Muscle of back (tissue), 11 donors: ENCODE results near the gene ZNF335. TPM values are rescaled to one million over a fixed set of nuclear protein-coding genes. Genes with fewer than 3 reads are reported as not detected.

ENCODE experiments used
- DNase-seq, 3 donors: peaks; one replicate each; pipeline versions ENCODE4 v3.0.0 to v3.0.0-alpha.2; 2013
- polyA plus RNA-seq, 10 donors: library from polyadenylated mRNA; unstranded; fragments of 120-200 nt; gene quantifications; one replicate each; pipeline ENCODE4 v1.2.1, GENCODE V29; 2013; ENCODE audit not compliant: insufficient read length in 10 of 10

Gene ZNF335
- polyA plus RNA-seq, 10 donors = 7.9 to 12.0 (median 9.4) TPM

DNA sequence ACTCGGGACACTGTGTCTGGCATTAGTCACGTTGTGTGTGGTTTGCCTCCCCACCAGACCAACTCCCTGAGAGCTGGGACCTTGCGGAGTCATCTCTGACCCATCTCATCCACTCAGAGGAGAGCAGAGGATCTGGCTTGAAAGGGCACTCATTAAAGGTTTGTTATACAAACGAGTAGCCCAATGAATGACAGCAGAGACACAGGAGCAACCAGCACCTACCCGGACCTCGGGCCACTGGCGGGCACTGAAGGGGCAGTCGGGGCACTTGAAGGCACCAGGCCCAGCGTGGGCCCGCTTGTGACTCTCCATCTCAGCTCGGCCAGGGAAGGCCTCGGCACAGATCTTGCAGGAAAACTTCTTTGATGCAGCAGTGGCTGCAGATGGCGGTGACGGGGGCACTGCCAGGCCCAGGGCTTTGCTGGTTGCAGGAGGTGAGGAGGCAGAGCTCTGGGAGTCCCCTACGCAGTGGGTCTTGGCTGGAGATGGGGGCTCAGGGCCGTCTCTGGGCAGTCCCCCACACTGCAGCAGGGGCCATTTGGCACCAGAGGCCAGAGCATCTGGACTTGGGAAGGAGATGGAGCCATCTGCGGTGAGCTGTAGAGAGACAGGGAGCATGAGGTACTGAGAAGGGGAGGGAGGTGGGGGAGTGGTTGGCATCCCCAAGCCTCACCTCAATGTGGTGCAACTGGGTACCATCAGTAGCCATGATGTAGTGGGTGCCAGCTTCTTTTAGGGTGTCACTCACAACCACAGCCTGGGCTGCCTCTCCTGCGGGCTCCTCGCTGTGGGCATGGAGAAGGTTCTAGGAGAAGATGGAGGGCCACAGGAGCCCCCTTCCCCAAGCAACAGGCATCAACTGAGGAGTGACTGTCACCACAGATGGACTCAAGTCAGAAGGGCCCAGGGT is 19.8 kb downstream of the ZNF335 start:
- no peak for DNase-seq

DNA sequence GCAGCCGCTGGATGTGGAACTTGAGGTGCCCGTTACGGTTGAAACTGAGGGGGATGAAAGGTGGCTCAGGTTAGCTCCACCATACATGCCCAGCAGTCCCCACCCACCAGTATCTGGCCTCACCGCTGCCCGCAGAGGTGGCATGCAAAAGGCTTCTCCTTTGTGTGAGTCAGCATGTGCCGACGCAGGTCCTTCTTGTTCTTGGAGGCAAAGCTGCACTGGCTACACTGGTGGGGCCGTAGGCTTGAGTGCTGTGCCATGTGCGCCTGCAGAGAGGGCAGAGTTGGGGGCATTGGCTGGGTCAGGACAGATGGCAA is 21.7 kb downstream of the ZNF335 start:
- DNase-seq = no peak

DNA sequence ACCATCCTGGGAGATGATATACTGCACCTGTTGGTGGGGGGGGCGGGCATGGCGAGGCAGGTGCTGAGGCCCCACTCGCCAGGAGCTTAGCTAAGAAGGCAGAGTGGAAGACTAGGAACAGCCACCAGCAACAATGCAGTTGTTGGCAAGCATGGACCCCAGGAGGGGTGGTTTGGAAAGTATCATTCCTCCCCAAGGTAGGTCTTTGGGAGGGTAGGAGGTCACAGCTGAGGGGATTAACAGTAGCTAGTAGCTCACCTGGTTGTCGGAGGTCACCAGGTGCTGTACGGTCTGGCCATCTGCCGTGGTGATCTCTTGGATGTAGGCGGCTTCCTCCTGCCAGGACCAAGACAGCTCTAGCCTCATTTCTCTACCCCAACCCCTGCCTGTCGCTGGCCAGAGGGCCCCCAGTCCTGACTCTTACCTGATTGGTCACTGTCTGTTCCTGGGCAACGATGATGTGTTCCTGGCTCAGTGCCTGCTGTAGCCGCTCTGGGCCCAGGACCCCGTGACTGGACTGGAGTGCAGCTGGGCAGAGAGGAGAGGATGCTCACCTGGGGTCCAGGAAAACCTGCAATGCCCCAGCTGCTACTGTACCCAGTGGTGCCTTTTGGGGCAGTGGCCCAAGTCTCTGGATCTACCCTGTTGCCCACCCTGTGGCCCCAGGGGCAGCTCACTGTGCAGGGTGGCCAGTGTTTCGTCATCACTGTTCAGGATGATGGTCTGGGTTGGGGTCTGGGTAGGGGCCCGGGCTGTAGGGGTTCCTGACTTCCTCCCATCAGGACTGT is 22.3 kb downstream of the ZNF335 start:
- DNase-seq = no peak

DNA sequence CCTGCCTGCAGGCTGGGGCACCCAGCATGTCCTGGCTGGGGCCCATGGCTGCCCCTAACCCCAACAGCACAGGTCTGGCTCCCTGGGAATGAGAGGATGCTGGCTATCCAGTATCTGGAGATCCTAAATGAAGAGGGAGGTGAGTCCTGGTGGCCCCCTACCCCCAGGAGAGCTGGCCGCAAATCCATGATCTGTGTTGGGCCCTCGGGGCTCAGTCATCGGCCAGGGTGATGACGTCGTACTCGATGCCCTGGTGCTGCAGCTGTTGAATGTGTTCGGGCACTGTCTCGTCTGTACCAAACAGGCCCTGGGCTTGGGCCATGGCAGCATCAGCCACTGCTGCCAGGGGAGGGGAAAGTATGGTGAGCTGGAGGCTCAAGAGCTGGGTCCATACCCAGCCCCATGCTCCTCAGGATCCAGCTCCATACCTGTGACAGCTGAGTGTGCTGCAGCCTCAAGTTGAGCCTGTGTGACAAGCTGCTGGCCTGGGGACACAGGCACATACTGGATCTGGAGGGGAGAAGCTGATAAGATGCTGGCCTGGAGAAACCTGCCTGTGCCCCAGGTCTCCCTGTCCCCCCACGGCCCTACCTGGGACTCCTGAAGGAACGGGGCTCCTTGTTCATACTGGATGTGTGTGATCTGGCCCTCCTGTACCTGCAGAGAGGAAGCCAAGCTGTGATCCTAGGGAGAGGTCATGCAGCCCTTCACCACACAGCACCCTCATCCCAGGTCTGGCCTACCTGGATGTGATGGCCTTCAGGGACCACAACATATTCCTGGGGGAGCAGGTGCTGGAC is 23.1 kb downstream of the ZNF335 start:
- DNase-seq = no peak

DNA sequence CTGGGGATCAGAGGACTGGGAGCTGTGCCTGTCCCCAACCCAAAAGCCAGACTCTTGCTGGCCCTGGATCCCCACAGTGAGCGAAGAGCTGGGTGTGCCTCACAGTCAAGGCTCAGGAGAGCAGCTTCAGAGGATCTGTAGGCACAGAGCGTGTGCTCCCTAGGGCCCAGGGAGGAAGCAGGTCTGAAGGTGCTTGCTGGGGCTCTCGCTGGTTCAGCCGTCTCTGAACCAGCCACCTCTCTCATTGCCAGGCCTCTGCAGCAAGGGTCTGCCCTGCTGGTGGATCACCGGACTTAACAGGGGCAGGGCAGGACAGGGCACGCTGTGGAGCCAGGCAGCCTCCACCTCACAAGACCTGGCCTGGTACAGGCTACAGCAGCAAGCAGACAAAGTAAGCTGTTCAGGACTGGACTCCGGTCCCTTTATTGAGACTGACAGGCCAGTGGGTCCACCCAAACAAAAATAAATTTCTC is 23.7 kb downstream of the ZNF335 start:
- no peak for DNase-seq

DNA sequence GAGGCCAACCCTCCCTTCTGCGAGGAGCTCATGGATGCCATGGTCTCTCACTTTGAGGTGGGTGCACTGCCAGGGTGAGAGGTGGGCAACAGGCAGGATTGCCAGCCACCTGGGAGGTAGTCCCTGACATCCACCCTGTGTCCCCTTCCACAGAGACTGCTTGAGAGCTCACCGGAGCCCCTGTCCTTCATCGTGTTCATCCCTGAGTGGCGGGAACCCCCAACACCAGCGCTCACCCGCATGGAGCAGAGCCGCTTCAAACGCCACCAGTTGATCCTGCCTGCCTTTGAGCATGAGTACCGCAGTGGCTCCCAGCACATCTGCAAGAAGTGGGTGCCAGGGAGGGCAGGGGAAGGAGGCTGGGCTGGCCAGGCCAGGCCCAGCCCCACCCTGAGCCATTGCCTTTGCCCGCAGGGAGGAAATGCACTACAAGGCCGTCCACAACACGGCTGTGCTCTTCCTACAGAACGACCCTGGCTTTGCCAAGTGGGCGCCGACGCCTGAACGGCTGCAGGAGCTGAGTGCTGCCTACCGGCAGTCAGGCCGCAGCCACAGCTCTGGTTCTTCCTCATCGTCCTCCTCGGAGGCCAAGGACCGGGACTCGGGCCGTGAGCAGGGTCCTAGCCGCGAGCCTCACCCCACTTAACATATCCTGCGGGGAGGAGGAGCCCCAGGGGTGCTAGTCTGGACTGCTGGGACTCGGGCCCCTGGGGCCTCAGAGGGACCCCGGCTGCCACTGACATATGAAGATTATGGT is 24.7 kb downstream of the ZNF335 start:
- DNase-seq = no peak

DNA sequence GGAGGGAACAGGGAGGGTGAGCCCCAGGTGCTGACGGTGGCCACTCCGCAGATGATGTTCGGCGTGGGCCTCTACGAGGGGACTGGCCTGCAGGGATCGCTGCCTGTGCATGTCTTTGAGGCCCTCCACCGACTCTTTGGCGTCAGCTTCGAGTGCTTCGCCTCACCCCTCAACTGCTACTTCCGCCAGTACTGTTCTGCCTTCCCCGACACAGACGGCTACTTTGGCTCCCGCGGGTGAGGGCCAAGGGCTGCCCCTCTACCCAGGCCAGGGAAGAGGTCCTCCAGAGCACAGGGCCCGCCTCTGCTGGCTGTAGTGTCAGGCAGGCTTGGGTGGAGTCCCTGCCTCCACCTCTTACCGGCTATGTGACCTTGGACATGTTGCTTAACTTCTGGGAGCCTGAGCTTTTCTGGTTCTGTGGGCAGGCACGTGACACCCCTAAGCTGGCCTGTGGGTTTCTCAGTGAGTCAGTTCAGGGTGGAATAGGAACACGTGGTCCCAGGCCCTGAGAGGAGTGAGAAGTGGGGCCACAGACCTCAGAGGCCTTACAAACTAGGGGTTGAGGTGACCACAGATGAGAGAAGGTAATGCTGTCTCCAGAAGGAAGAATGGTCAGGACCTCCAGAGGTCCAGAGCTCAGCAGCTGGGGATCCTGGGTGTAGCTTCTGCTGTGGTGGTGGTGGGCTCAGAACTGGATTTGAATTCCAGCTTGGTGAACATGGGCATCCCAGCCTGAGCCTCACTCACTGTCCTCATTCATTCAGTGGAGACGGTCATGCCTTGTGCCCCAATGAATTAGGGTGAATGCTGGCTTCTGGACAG is 25.6 kb downstream of the ZNF335 start:
- peak in 1 of 3 donors; percentile 48 for DNase-seq

DNA sequence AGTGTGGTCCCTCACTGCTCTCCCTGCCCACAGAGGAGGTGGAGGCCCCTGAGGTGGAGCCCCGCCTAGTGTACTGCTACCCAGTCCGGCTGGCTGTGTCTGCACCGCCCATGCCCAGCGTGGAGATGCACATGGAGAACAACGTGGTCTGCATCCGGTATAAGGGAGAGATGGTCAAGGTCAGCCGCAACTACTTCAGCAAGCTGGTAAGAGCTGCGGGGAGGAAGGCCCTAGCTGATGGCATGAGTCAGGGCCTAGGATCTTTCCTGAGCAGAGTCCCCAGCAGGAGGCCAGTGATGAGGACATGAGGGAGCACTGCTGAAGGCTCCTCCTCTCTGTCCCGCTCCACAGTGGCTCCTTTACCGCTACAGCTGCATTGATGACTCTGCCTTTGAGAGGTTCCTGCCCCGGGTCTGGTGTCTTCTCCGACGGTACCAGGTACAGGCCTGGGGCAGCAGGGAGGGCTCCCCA is 26.3 kb downstream of the ZNF335 start:
- DNase-seq = no peak

DNA sequence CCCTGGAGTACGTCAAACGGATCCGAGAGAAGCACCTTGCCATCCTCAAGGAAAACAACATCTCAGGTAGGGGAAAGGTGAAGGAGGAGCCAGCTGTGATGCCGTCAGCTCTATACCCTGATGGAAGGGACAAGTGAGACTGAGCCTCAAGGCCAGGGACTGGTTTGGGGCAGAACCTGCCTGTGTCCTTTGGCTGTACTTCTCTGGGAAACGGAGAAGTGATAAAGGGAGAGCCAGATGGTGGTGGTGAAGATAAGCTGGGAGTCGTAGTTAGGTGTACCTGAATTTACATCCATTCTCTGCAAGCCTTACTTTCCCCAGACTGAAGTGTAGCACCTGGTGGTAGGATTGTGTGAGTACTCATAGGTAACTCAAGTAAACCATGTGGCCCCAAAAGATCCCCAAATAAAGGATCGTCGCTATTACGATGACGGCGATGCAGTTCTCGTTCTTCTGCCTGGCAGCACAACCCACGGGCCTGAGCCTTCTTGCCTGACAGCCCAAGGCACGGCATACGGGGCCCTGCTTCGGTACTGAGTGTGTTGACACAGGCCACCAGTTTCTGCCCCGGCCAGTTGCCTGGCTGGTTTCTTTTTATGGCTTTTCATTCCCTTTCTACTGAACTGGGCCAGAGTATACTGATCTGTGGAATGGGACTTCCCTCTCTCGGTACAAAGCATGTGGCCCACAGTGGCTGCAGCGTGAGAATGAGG is 26.9 kb downstream of the ZNF335 start:
- no peak for DNase-seq

DNA sequence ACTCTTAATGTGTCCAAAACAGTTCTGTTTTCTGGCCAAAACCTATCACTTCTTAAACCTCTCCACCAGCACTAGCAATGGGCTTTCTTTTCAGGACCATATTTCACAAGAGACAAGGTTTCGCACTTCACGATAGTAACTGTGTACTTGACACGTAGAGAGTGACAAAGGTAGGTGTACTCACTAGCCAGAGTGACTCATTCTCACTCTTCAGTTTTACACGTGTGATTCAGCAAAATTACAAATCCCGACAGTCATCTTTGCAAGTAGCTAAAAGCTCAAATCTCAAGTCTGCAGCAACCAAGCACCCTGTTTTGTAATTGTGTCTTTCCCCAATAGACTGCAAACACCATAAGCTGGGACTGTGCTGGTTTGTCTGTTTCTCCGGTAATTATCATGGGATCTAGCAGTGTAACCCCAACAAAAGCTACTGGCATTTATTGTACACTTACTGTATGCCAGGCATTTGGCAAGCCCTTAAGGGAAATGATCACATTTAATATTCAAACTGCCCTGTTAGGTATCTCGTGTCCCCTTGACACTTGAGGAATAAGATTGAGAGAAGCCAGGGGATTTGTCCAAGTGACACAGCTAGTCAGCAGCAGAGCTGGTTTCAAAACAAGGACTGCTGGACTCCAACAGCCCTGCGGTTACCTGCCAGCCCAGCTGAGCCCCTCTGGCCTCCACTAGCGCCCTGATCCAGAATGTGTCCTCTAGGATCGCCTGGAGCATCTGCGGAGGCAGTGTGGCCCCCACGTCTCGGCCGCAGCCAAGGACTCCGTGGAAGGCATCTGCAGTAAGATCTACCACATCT is 27.6 kb downstream of the ZNF335 start:
- DNase-seq = no peak

DNA sequence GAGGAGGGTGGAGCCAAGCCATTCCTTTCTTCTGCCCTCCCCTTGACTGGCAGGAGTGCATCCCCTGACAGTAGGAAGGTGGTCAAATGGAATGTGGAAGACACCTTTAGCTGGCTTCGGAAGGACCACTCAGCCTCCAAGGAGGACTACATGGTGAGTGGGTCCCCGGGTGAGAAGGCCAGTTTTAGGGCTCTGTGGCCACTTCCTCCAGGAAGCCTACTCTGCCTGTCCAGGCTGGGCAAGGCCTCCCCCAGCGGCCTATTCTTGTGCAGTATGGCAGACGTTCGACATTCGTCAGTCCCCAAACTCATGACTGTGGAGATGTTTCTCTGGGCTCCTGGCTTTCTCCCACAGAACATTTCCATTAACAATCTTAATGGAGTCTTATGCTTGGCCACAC is 28.4 kb downstream of the ZNF335 start:
- DNase-seq = no peak

DNA sequence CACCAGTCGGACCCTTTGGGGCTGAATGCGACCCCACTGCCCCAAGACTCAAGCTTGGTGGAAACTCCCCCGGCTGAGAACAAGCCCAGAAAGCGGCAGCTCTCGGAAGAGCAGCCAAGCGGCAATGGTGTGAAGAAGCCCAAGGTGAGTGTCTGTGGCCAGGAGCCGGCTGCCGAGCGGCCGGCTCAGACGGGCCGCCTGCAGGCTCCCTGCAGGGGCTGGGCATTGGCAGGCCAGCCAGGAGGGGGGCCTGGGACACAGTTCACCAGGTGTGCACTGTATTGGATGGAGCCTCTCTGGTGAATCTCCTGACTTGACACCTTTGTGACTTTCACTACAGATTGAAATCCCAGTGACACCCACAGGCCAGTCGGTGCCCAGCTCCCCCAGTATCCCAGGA is 31.5 kb downstream of the ZNF335 start:
- DNase-seq = no peak

DNA sequence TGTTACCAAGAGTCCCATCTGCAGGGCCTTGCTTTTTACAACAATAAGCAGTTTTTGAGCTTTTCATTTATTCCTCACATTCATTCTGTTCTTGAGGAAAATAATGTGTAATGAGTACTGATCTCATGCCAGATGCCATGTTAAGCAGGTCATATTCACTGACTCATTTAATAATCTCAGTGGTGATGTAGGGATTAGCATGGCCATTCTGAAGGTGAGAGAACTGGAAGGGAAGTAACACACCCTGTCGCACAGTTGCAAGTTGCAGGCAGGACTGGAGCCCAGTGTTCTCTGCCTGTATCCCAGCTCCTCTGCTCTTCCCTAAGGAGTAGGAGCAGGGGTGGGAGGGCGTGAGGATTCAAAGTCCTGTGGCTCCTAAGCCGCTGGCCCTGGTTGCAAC is 31.9 kb downstream of the ZNF335 start:
- DNase-seq = no peak

DNA sequence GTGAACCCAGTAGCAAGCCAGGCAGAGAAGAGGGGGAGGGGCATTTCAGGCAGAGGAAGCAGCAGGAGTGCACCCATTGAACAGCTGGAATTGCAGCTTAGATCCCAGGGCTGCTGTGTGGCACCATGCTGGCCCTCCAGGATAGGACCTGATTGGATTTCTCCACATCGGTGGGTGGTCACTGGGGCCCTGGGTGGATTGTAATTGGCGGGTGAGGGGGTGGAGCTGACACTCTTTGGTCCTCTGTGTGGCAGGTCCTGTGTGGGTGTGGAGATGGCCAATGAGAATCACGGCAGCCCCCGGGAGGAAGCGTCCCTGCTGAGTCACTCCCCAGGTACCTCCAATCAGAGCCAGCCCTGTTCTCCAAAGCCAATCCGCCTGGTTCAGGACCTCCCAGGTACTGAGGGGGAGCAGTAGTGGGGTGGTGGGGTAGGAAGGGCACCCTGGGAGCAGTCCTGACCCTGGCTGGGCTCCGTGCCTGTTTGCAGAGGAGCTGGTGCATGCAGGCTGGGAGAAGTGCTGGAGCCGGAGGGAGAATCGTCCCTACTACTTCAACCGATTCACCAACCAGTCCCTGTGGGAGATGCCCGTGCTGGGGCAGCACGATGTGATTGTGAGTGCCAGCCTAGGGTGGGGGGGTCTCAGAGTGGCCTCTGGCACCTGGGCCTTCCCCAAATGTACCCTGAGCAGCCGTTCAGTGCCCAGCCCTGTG is 33.1 kb downstream of the ZNF335 start:
- no peak for DNase-seq

DNA sequence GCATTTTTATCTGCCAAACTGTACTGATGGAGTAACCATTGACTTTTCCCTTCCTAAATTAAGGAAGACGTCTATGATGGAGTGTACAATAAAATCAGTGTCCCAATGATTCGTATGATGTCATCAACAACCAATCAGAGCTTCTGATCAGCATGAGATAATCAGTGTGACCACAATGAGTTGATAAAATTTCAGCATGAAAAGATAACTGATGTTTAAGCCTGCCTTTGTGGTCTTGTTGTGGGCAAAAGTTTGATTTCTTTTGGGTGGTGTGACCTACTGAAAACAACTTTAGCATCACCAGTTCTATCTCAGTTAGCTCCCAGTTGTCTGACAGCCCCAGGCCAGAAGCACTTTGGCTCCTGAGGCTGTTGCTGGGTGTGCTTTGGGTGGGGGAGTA is 34.2 kb downstream of the ZNF335 start:
- DNase-seq = no peak

DNA sequence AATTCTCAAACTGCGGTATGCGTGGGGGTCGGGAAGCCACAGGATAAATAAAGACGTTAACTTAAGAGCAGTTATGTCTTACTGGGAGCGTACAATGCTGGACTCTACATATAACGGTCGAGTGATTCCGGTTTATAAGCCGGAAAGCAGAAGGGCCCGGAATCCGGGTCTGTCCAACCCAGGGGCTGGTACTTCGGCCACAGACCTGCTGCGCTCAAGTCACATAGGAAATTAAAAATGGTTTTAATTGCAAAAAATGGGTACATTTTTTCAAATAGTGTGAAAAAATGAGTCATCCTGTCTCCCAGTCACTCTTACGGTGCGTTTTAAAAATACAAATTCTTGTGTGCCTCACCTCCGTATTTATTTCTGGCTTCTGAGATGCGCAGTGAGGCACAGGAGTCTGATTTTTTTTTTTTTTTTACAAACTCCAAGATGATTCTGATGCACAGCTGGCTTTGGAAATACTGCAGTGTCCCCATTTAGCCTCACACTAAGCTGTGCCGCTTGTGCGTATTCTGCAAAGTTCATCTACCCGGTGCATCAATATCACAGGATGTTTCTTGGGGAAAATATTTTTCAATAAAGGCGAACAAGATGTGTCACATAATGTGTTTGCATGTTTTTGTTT is 36.5 kb downstream of the ZNF335 start:
- no peak for DNase-seq

DNA sequence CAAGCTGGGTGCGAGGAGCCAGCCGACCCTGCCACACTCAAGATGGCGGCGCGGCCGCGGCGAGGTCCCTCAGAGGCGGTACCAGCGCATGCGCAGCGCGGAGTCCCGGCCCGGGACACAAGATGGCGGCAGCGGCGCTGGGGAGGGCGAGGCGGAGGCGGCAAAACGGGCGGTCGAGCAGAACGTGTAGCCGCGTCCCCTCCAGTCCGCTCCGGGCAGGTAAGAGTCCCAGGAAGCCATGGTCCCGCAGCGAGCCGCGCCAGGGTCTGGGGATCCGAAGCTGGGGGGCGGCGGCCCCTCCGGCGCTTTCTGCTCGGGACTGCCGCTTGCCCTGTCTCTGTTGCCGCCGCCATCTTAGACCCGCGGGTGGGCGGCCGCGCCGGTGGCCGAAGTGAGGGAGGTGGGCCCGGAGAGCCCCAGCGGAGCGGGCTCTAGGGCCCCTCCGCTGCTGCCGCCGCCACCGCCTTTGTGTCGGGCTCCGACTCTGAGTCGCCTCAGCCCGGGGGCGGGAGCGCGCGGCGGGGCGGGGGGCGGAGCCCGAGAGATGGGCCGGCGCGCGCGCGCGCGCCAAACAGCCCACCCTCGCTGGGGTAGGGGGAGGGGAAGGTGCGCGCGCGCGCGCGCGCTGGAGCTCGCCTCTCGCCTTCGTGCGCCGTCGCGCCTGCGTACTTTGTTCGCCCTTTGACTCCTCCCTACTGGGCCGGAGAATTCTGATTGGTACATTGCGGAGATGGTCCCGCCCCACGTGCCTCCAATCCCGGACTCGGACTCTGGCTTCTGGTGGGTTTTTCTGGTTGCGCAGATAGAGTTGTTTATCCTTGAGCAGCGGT is 37.2 kb downstream of the ZNF335 start, which contains the start of gene PCIF1:
Gene PCIF1 (plus strand): TSS at position 98 of the 830 bp plus-strand sequence. CDS start 4,317 bp downstream, outside the sequence.
- DNase-seq = peak; percentile 98 to 100 (median 100)
